PC-3 (cell line): ENCODE results near the gene ATL2. TPM values are rescaled to one million over a fixed set of nuclear protein-coding genes. Genes with fewer than 3 reads are reported as not detected.

Experiments used
- ATAC-seq: fragments of 200-7000 bp; cut with Tn5 transposase; 2 replicates; pipeline ENCODE4 v1.9.1; 2020; ENCODE audit warnings: mild to moderate bottlenecking, moderate library complexity
- BruUV-seq: library from RNA; stranded (reverse); fragments of 400-500 nt; replicated peaks from 2 replicates; lab custom pipeline; 2021; lab: Mats Ljungman, UMichigan
- CTCF ChIA-PET: fragments of 300-600 bp; sonication (Branson Sonifier 250); formaldehyde crosslinking; loops from one replicate; lab custom pipeline; 2022; ENCODE audit warnings: antibody characterized with exemption; lab: Charles Lee
- POLR2A ChIA-PET: fragments of 300-600 bp; sonication (Branson Sonifier 250); formaldehyde crosslinking; loops from one replicate; lab custom pipeline; 2022; ENCODE audit warnings: antibody characterized with exemption; ENCODE audit not compliant: unreplicated experiment; lab: Charles Lee
- DNase-seq: peaks from one replicate; pipeline ENCODE4 v3.0.0-alpha.2; 2015
- H2AFZ ChIP-seq: fragments of 300-600 bp; sonication (generic); 2 replicates; pipeline ENCODE4 v1.6.0; 2016; ENCODE audit warnings: antibody characterized with exemption, low read length
- H3F3A ChIP-seq: fragments of 300-600 bp; sonication (generic); one replicate; pipeline ENCODE4 v1.6.0; 2017; ENCODE audit warnings: antibody characterized with exemption, low read length, control low read depth, mild to moderate bottlenecking; ENCODE audit not compliant: unreplicated experiment
- H3K27ac ChIP-seq: fragments of 300-600 bp; sonication (generic); 2 replicates; pipeline ENCODE4 v1.5.1; 2016; ENCODE audit warnings: mild to moderate bottlenecking, low read length
- H3K27me3 ChIP-seq: fragments of 300-600 bp; sonication (generic); 2 replicates; pipeline ENCODE4 v1.6.1; 2016; ENCODE audit warnings: low read length, mixed read lengths
- H3K36me3 ChIP-seq: fragments of 300-600 bp; sonication (generic); 2 replicates; pipeline ENCODE4 v1.6.1; 2016; ENCODE audit warnings: low read depth, mixed run types, low read length, mixed read lengths
- H3K4me1 ChIP-seq: fragments of 300-600 bp; sonication (generic); 2 replicates; pipeline ENCODE4 v1.5.1; 2016; ENCODE audit warnings: low read length; ENCODE audit not compliant: insufficient read depth
- H3K4me2 ChIP-seq: fragments of 300-600 bp; sonication (generic); 2 replicates; pipeline ENCODE4 v1.6.0; 2016; ENCODE audit warnings: low read length
- H3K4me3 ChIP-seq: fragments of 300-600 bp; sonication (generic); 2 replicates; pipeline ENCODE4 v1.5.1; 2016; ENCODE audit warnings: mild to moderate bottlenecking, low read length, mixed read lengths
- H3K79me2 ChIP-seq: fragments of 300-600 bp; sonication (generic); 2 replicates; pipeline ENCODE4 v1.6.1; 2017; ENCODE audit warnings: low read length, mixed read lengths
- H3K9ac ChIP-seq: fragments of 300-600 bp; sonication (generic); 2 replicates; pipeline ENCODE4 v1.6.0; 2016; ENCODE audit warnings: mild to moderate bottlenecking, low read length
- H3K9me2 ChIP-seq: fragments of 300-600 bp; sonication (generic); replicated peaks from 2 replicates; pipeline ENCODE4 v1.6.1; 2016; ENCODE audit warnings: mixed run types, low read length, mixed read lengths
- H3K9me3 ChIP-seq: fragments of 300-600 bp; sonication (generic); 2 replicates; pipeline ENCODE4 v1.6.1; 2016; ENCODE audit warnings: low read length, mixed read lengths
- H4K20me1 ChIP-seq: fragments of 300-600 bp; sonication (generic); 2 replicates; pipeline ENCODE4 v1.6.1; 2016; ENCODE audit warnings: low read length, mixed read lengths
- EZH2 ChIP-seq: fragments of 300-600 bp; sonication (generic); IDR thresholded peaks from one replicate; pipeline ENCODE4 v1.6.1; 2017; ENCODE audit warnings: antibody characterized with exemption, mild to moderate bottlenecking, low read length; ENCODE audit not compliant: unreplicated experiment
- EZH2phosphoT487 ChIP-seq: fragments of 300-600 bp; sonication (generic); IDR thresholded peaks from 2 replicates; pipeline ENCODE4 v1.6.1; 2018; ENCODE audit warnings: mild to moderate bottlenecking, antibody characterized with exemption, low read length, borderline replicate concordance
- intact Hi-C: fragments of 100-400 bp; cut with micrococcal nuclease; formaldehyde crosslinking; loops from 2 replicates; pipeline ENCODE4 v1.9.0; 2023
- total RNA-seq: library from RNA; depleted of rRNA; stranded (reverse); fragments of >200 nt; gene quantifications from 2 replicates; pipeline ENCODE4 v1.2.3, GENCODE V29; 2014
- TF ChIP-seq, protein P1 (sequence below): fragments of 300-600 bp; sonication (generic); conservative IDR thresholded peaks from 2 replicates; pipeline ENCODE4 v1.5.1; 2017; ENCODE audit warnings: antibody characterized with exemption, low read depth, mild to moderate bottlenecking, low read length

ATL2 gene
- total RNA-seq, 1 experiment from 2014 or later: 89.4 TPM

DNA sequence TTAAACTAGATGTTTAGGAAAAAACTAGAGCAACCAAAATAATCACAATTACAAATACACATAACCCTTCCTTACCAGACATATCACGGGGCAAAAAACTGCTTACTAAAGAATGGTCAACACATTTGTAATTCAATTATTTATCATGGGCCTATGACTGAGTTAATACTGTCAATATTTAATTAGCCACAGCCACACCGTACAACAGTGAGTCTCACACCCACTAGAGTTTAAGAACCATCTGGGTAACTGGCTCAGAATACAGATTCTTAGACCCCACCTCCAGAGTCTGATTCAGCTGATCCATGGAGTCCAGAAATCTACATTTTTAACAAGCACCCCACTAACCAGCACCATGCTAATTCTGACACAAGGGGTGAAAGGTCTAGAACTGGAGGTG lies 14.8 kb downstream of the ATL2 start:
- peaks cover 99% of the 10 kb centered on the region for H3K79me2 ChIP-seq
- no peak overlapping the region for H2AFZ ChIP-seq
- DNase-seq: no peak
- intact Hi-C loops: no loop called here
- H3K4me3 ChIP-seq: no peak overlapping the region
- H3K4me2 ChIP-seq: no peak overlapping the region
- no peaks in the 10 kb centered on the region for H3F3A ChIP-seq
- H3K36me3 ChIP-seq: peaks cover 7% of the 10 kb centered on the region; the same call in 1 of the 2 replicates
- no peaks in the 10 kb centered on the region for H3K9me2 ChIP-seq
- peaks cover 55% of the 10 kb centered on the region for H4K20me1 ChIP-seq
- H3K9ac ChIP-seq: no peak overlapping the region
- ChIA-PET CTCF (no interaction called here), POLR2A (no interaction called here)
- no TSS peak for BruUV-seq
- H3K27me3 ChIP-seq: no peaks in the 10 kb centered on the region
- TF ChIP-seq EZH2 (no peak), EZH2phosphoT487 (no peak)
- TF ChIP-seq, protein P1, sequence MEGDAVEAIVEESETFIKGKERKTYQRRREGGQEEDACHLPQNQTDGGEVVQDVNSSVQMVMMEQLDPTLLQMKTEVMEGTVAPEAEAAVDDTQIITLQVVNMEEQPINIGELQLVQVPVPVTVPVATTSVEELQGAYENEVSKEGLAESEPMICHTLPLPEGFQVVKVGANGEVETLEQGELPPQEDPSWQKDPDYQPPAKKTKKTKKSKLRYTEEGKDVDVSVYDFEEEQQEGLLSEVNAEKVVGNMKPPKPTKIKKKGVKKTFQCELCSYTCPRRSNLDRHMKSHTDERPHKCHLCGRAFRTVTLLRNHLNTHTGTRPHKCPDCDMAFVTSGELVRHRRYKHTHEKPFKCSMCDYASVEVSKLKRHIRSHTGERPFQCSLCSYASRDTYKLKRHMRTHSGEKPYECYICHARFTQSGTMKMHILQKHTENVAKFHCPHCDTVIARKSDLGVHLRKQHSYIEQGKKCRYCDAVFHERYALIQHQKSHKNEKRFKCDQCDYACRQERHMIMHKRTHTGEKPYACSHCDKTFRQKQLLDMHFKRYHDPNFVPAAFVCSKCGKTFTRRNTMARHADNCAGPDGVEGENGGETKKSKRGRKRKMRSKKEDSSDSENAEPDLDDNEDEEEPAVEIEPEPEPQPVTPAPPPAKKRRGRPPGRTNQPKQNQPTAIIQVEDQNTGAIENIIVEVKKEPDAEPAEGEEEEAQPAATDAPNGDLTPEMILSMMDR: no peak
- H3K9me3 ChIP-seq: no peaks in the 10 kb centered on the region
- no peak for ATAC-seq
- H3K4me1 ChIP-seq: no peaks in the 10 kb centered on the region
- H3K27ac ChIP-seq: no peak overlapping the region

GRCh38 chr2:38360177-38360576 lies 16.9 kb downstream of the ATL2 start:
- no TSS peak for BruUV-seq

GRCh38 chr2:38353402-38353801 lies 23.7 kb downstream of the ATL2 start:
- Histone ChIP-seq H4K20me1 (peaks cover 32% of the 10 kb centered on the region), H3F3A (peaks cover 4% of the 10 kb centered on the region), H3K4me3 (no peak overlapping the region), H3K9me2 (no peaks in the 10 kb centered on the region), H3K27me3 (no peaks in the 10 kb centered on the region), H2AFZ (no peak overlapping the region), H3K79me2 (peaks cover 89% of the 10 kb centered on the region), H3K9ac (no peak overlapping the region), H3K4me2 (no peak overlapping the region), H3K27ac (no peak overlapping the region), H3K36me3 (peaks cover 7% of the 10 kb centered on the region; the same call in 1 of the 2 replicates), H3K9me3 (no peaks in the 10 kb centered on the region), H3K4me1 (no peaks in the 10 kb centered on the region)
- intact Hi-C loops: no loop called here
- DNase-seq (no peak), ATAC-seq (no peak)
- TF ChIP-seq EZH2: no peak
- TF ChIP-seq, protein P1: no peak
- ChIA-PET CTCF (interaction anchor here (0.7 kb wide), 1 partner anchor 158 kb away, joined by 3 read pairs; no protein-coding TSS in a partner anchor), POLR2A (no interaction called here)
- BruUV-seq: no TSS peak

More at GRCh38 chr2:38360177-38360576, 16.9 kb downstream of the ATL2 start:
- ChIA-PET CTCF (no interaction called here), POLR2A (no interaction called here)
- H2AFZ ChIP-seq: no peak overlapping the region
- no peak overlapping the region for H3K9ac ChIP-seq
- intact Hi-C loops: no loop called here
- ATAC-seq: no peak
- no peaks in the 10 kb centered on the region for H3K9me3 ChIP-seq
- peaks cover 7% of the 10 kb centered on the region; the same call in 1 of the 2 replicates for H3K36me3 ChIP-seq
- H3K4me2 ChIP-seq: no peak overlapping the region
- no peak overlapping the region for H3K4me3 ChIP-seq
- H4K20me1 ChIP-seq: peaks cover 43% of the 10 kb centered on the region
- H3K4me1 ChIP-seq: no peaks in the 10 kb centered on the region
- H3K79me2 ChIP-seq: peaks cover 98% of the 10 kb centered on the region
- TF ChIP-seq EZH2phosphoT487 (no peak), EZH2 (no peak)
- TF ChIP-seq, protein P1: no peak
- no peak for DNase-seq
- H3K9me2 ChIP-seq: no peaks in the 10 kb centered on the region
- H3F3A ChIP-seq: no peaks in the 10 kb centered on the region
- H3K27me3 ChIP-seq: no peaks in the 10 kb centered on the region
- no peak overlapping the region for H3K27ac ChIP-seq
